Natural killer cell (primary cell): ENCODE results near the gene COX7B2. TPM values are rescaled to one million over a fixed set of nuclear protein-coding genes. Genes with fewer than 3 reads are reported as not detected.

ENCODE experiments used
- total RNA-seq, 4 donors: library from RNA; stranded (reverse); fragments of 120-200 nt in 1 of 4; gene quantifications; one replicate each; pipeline versions ENCODE4 v1.2.3 to v1.2.4, GENCODE V29; 2013 to 2022

COX7B2 gene
- total RNA-seq, 3 donors from 2014 or later (not counting 1 experiment from before 2014, with no cell fraction given): not detected

Other genes starting within 250 kb of the COX7B2 start
- gene GABRA4, start 84.3 kb upstream of the COX7B2 start, total RNA-seq: not detected
- not detected for gene GABRB1, start 122.3 kb upstream of the COX7B2 start, total RNA-seq